ENCODE results near the gene MYBPHL.

- TF ChIP-seq, protein P1, sequence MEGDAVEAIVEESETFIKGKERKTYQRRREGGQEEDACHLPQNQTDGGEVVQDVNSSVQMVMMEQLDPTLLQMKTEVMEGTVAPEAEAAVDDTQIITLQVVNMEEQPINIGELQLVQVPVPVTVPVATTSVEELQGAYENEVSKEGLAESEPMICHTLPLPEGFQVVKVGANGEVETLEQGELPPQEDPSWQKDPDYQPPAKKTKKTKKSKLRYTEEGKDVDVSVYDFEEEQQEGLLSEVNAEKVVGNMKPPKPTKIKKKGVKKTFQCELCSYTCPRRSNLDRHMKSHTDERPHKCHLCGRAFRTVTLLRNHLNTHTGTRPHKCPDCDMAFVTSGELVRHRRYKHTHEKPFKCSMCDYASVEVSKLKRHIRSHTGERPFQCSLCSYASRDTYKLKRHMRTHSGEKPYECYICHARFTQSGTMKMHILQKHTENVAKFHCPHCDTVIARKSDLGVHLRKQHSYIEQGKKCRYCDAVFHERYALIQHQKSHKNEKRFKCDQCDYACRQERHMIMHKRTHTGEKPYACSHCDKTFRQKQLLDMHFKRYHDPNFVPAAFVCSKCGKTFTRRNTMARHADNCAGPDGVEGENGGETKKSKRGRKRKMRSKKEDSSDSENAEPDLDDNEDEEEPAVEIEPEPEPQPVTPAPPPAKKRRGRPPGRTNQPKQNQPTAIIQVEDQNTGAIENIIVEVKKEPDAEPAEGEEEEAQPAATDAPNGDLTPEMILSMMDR (conservative IDR thresholded peaks at IDR 0.05; ENCODE audit: low read depth, low read length), result no peak
- TF ChIP-seq EZH2phosphoT487 (IDR thresholded peaks at IDR 0.05; ENCODE audit: borderline replicate concordance, low read length), result no peak
- TF ChIP-seq EZH2 (IDR thresholded peaks at IDR 0.05; ENCODE audit: low read length, unreplicated experiment), result no peak
Observed at GRCh38 chr1:109341944-109342930, 35.4 kb upstream of the MYBPHL start.

Data from PC-3 (cell line).